Thyroid gland (tissue), 4 donors: ENCODE measurements around the gene LONRF3.

Experiments used
- CTCF ChIP-seq, 6 experiments: fragments of 200-600 bp in 3 of 6; fragments of 450-650 bp in 3 of 6; sonication (generic) in 3 of 6; IDR thresholded peaks; one replicate each; pipeline ENCODE4 v1.5.1; 2016 to 2019; ENCODE audit warnings: antibody characterized with exemption in 6 of 6, mild to moderate bottlenecking in 2 of 6, inconsistent platforms in 1 of 6, moderate library complexity in 1 of 6
- POLR2A ChIP-seq, 2 donors: fragments of 450-650 bp; IDR thresholded peaks; one replicate each; pipeline ENCODE4 v1.6.1; 2017; ENCODE audit warnings: antibody characterized with exemption in 2 of 2, mild to moderate bottlenecking in 2 of 2, moderate library complexity in 1 of 2

- TF ChIP-seq CTCF (IDR thresholded peaks at IDR 0.05) (no peak), POLR2A (IDR thresholded peaks at IDR 0.05) (no peak)
Measured at GRCh38 chrX:118935352-118935751, 39.1 kb upstream of the LONRF3 start.
